Ectodermal cell (in vitro differentiated cells): ENCODE data around the gene SCUBE1.
"Not testable (repeated sequence)": the region's sequence is repeated elsewhere in the genome, so short reads cannot be mapped to it uniquely, and the experiment has no call there.

Source experiments
- H3K27ac ChIP-seq: 2 replicates; pipeline ENCODE4 v1.7.0; 2013; ENCODE audit warnings: mild to moderate bottlenecking, low read depth, low read length; ENCODE audit not compliant: insufficient read depth, poor library complexity, severe bottlenecking
- H3K27me3 ChIP-seq: 2 replicates; pipeline ENCODE4 v1.7.0; 2013; ENCODE audit warnings: mild to moderate bottlenecking, low read length; ENCODE audit not compliant: insufficient read depth, control insufficient read depth, poor library complexity, severe bottlenecking
- H3K36me3 ChIP-seq: one replicate; pipeline ENCODE4 v1.7.0; 2013; ENCODE audit warnings: low read length; ENCODE audit not compliant: control insufficient read depth, insufficient read depth
- H3K4me1 ChIP-seq: one replicate; pipeline ENCODE4 v1.7.0; 2013; ENCODE audit warnings: low read length; ENCODE audit not compliant: control insufficient read depth, insufficient read depth
- H3K4me3 ChIP-seq: 2 replicates; pipeline ENCODE4 v1.7.0; 2013; ENCODE audit warnings: low read depth, low read length, control low read depth; ENCODE audit not compliant: insufficient read depth
- H3K9me3 ChIP-seq: 2 replicates; pipeline ENCODE4 v1.7.0; 2013; ENCODE audit warnings: mild to moderate bottlenecking, low read length, moderate library complexity; ENCODE audit not compliant: control insufficient read depth
- WGBS, 2 experiments: methylation state at CpG; one replicate each; pipeline ENCODE4 v1.1.7; 2013; ENCODE audit warnings: missing lambda C conversion rate in 2 of 2; 5-methylcytosine and 5-hydroxymethylcytosine counted together

Gene SCUBE1

GRCh38 chr22:43360576-43360975 lies 17.4 kb upstream of the SCUBE1 start:
- Histone ChIP-seq H3K4me1 (peaks cover 4% of the 10 kb centered on the region), H3K27ac (no peak overlapping the region), H3K4me3 (no peak overlapping the region), H3K36me3 (no peaks in the 10 kb centered on the region), H3K27me3 (no peaks in the 10 kb centered on the region), H3K9me3 (no peaks in the 10 kb centered on the region)
- WGBS, 2 experiments = 93 to 94% methylated on average over 9 of the region's 9 CpGs

DNA sequence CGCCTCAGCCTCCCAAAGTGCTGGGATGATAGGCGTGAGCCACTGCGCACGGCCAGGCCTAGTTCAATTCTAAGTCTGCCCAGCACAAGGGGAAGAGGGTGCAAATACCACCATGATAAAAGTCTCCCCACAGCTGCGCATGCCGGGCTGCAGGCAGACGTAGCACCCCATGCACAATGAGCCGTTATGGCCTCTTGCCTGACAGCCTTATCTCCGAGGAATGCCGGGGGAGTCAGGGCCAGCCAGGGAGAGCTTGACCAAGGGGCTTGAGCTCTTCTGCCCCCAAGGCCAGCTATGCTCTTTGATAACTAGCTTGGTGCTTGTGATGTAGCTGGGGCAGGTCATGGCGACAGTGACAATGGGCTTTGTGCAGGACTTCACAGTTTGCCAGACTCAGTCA lies 13.7 kb upstream of the SCUBE1 start:
- no peak overlapping the region for H3K27ac ChIP-seq
- no peaks in the 10 kb centered on the region for H3K27me3 ChIP-seq
- no peak overlapping the region for H3K4me3 ChIP-seq
- 89 to 90% methylated on average over 11 of the region's 11 CpGs for WGBS, 2 experiments
- no peaks in the 10 kb centered on the region for H3K4me1 ChIP-seq
- no peaks in the 10 kb centered on the region for H3K36me3 ChIP-seq
- H3K9me3 ChIP-seq = no peaks in the 10 kb centered on the region

GRCh38 chr22:43355688-43356087 lies 12.5 kb upstream of the SCUBE1 start:
- H3K36me3 ChIP-seq, H3K9me3 ChIP-seq, H3K27ac ChIP-seq, H3K4me3 ChIP-seq, H3K4me1 ChIP-seq, H3K27me3 ChIP-seq: not testable (repeated sequence)
- WGBS, 2 experiments = 93 to 96% methylated on average over 10 of the region's 10 CpGs

DNA sequence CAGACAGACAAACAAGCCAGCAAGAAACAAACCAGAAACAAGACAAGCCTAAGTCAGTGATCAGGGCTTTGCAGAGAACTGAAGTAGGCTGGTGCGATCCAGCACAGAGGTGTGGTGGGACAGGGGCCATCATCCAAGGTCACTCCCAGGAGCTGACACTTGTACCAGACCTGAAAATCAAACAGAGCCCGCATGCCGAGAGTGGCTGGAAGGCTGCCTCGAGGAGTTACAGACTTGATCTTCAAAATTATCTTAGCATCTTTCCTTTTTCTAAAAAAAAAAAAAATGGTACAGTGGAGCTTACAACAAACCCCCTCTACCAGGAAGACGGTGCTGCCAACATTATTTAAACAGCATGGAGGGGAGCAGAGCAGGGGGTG lies 8.8 kb upstream of the SCUBE1 start:
- H3K36me3 ChIP-seq = no peaks in the 10 kb centered on the region
- no peaks in the 10 kb centered on the region for H3K9me3 ChIP-seq
- no peak overlapping the region for H3K4me3 ChIP-seq
- no peaks in the 10 kb centered on the region for H3K4me1 ChIP-seq
- no peaks in the 10 kb centered on the region for H3K27me3 ChIP-seq
- WGBS, 2 experiments = 83 to 89% methylated on average over 5 of the region's 5 CpGs
- no peak overlapping the region for H3K27ac ChIP-seq

- Histone ChIP-seq H3K27ac (no peak overlapping the region), H3K36me3 (no peaks in the 10 kb centered on the region), H3K9me3 (no peaks in the 10 kb centered on the region), H3K27me3 (peaks cover 13% of the 10 kb centered on the region), H3K4me1 (peaks cover 12% of the 10 kb centered on the region), H3K4me3 (no peak overlapping the region)
- 92 to 94% methylated on average over 12 of the region's 12 CpGs for WGBS, 2 experiments
Measured at GRCh38 chr22:43349636-43350035, 6.5 kb upstream of the SCUBE1 start.

GRCh38 chr22:43346521-43346929 lies 3.4 kb upstream of the SCUBE1 start:
- no peaks in the 10 kb centered on the region for H3K9me3 ChIP-seq
- H3K27ac ChIP-seq = no peak overlapping the region
- 29% methylated on average over 8 of the region's 8 CpGs for whole genome bisulfite sequencing, 2 experiments
- no peak overlapping the region for H3K4me3 ChIP-seq
- peaks cover 44% of the 10 kb centered on the region for H3K27me3 ChIP-seq
- H3K36me3 ChIP-seq = no peaks in the 10 kb centered on the region
- peaks cover 18% of the 10 kb centered on the region for H3K4me1 ChIP-seq

DNA sequence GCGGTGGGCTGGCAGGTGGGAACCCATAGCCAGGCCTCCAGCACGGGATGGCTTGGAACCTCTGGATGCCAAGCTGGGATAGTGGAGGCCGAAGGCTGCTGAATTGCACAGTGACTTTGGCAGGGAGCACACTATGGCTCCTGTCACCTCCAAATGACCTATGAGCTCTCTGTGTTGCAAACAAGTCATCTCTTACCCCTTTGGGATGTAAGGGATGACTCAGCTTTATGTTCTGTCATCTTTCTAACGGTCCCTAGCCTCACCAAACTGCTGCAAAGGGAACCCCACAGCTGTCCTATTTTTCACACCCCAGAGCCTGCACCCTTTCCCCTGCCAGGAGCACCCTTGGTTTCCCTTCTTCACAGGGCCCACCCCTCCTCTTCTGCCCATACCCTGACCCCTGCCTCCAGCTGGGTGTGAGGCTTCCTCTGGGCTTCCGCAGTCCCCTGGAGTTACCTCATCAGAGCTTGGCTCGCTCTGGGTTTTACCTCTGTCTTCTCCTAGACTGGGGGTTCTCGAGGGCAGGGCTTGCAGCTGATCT lies 2.7 kb upstream of the SCUBE1 start:
- H3K4me1 ChIP-seq = peaks cover 18% of the 10 kb centered on the region
- peaks cover 51% of the 10 kb centered on the region for H3K27me3 ChIP-seq
- 72 to 79% methylated on average over 7 of the region's 7 CpGs for WGBS, 2 experiments

DNA sequence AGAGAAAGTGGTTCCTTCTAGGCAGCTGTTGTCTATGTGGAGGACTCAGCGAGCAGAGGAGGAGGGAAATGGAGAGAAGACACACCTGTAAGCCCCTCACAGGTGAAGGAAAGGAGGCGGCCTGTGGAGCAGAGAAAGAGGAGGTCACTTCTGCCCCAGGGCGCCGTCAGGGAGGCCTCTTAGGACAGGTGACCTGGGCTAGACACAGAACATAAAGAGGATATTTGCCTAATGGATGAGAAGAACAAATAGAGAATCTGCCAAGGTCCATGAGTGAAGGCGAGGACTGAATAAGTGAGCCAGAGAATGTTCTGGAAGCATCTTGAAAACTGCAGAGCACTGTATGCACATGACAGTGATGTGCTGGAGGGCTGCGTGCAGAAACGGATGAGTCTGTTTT lies 2.2 kb upstream of the SCUBE1 start:
- peaks cover 18% of the 10 kb centered on the region for H3K4me1 ChIP-seq
- no peak overlapping the region for H3K27ac ChIP-seq
- H3K9me3 ChIP-seq = no peaks in the 10 kb centered on the region
- no peak overlapping the region for H3K4me3 ChIP-seq
- peaks cover 56% of the 10 kb centered on the region for H3K27me3 ChIP-seq
- H3K36me3 ChIP-seq = no peaks in the 10 kb centered on the region
- WGBS, 2 experiments = 93 to 94% methylated on average over 7 of the region's 7 CpGs

More for the DNA sequence above, 2.7 kb upstream of the SCUBE1 start:
- no peak overlapping the region for H3K4me3 ChIP-seq
- H3K27ac ChIP-seq = no peak overlapping the region
- H3K36me3 ChIP-seq = no peaks in the 10 kb centered on the region
- no peaks in the 10 kb centered on the region for H3K9me3 ChIP-seq

GRCh38 chr22:43344520-43344787 lies 1.3 kb upstream of the SCUBE1 start:
- no peak overlapping the region for H3K27ac ChIP-seq
- peaks cover 65% of the 10 kb centered on the region for H3K27me3 ChIP-seq
- H3K9me3 ChIP-seq = no peaks in the 10 kb centered on the region
- no peak overlapping the region for H3K4me3 ChIP-seq
- no peaks in the 10 kb centered on the region for H3K36me3 ChIP-seq
- peaks cover 18% of the 10 kb centered on the region for H3K4me1 ChIP-seq
- 81 to 88% methylated on average over 6 of the region's 6 CpGs for WGBS, 2 experiments

GRCh38 chr22:43343670-43344519 lies 723 bp upstream of the SCUBE1 start:
- H3K36me3 ChIP-seq = no peaks in the 10 kb centered on the region
- H3K4me3 ChIP-seq = peak overlapping the region; percentile 28
- H3K9me3 ChIP-seq = no peaks in the 10 kb centered on the region
- peaks cover 67% of the 10 kb centered on the region for H3K27me3 ChIP-seq
- peak overlapping the region; percentile 21 for H3K27ac ChIP-seq
- 5 to 6% methylated on average over 65 of the region's 65 CpGs for WGBS, 2 experiments
- H3K4me1 ChIP-seq = peaks cover 21% of the 10 kb centered on the region
